OCI-M2 (cell line): ENCODE results near the gene ALG2.
"Not testable (repeated sequence)": the region's sequence is repeated elsewhere in the genome, so short reads cannot be mapped to it uniquely, and the experiment has no call there.

Experiments used
- DNase-seq: peaks from one replicate; lab custom pipeline; 2025; ENCODE audit not compliant: unreplicated experiment; lab: John Stamatoyannopoulos, UW

Gene ALG2

GRCh38 chr9:99197124-99197630 is 24.6 kb downstream of the ALG2 start:
- no peak for DNase-seq

GRCh38 chr9:99196484-99196883 is 25.3 kb downstream of the ALG2 start:
- not testable (repeated sequence) for DNase-seq

GRCh38 chr9:99193466-99193821 is 28.3 kb downstream of the ALG2 start:
- DNase-seq = no peak

- DNase-seq = no peak
These were observed 28.8 kb downstream of the ALG2 start for GRCh38 chr9:99192786-99193465.

- no peak for DNase-seq
These were observed 31.0 kb downstream of the ALG2 start for GRCh38 chr9:99190597-99191283.

GRCh38 chr9:99189887-99190596 is 31.7 kb downstream of the ALG2 start:
- no peak for DNase-seq

GRCh38 chr9:99189186-99189585 is 32.6 kb downstream of the ALG2 start:
- DNase-seq = no peak

- DNase-seq = no peak
These were observed 34.4 kb downstream of the ALG2 start for GRCh38 chr9:99187311-99187710.

GRCh38 chr9:99185934-99186333 is 35.8 kb downstream of the ALG2 start:
- DNase-seq = no peak

- DNase-seq = no peak
These were observed 36.5 kb downstream of the ALG2 start for GRCh38 chr9:99185348-99185632.

GRCh38 chr9:99184475-99185347 is 37.0 kb downstream of the ALG2 start:
- peak; percentile 6 for DNase-seq

GRCh38 chr9:99184110-99184474 is 37.6 kb downstream of the ALG2 start:
- no peak for DNase-seq

- no peak for DNase-seq
These were observed 38.1 kb downstream of the ALG2 start for GRCh38 chr9:99183616-99184015.

- no peak for DNase-seq
These were observed 39.4 kb downstream of the ALG2 start for GRCh38 chr9:99182356-99182755.

- no peak for DNase-seq
These were observed 40.1 kb downstream of the ALG2 start for GRCh38 chr9:99181621-99182020.

- no peak for DNase-seq
These were observed 40.5 kb downstream of the ALG2 start for GRCh38 chr9:99181206-99181605.

- no peak for DNase-seq
These were observed 41.1 kb downstream of the ALG2 start for GRCh38 chr9:99180662-99181061.

GRCh38 chr9:99180199-99180598 is 41.5 kb downstream of the ALG2 start:
- DNase-seq = no peak

- no peak for DNase-seq
These were observed 42.5 kb downstream of the ALG2 start for GRCh38 chr9:99178912-99179872.
